Stimulated activated CD4-positive, alpha-beta T cell treated with anti-CD3 and anti-CD28 coated beads, Interleukin-4, amount 100 ng/mL, for 24 hours (primary cell): ENCODE measurements around the gene ZNF512B.
"Not testable (repeated sequence)": the region's sequence is repeated elsewhere in the genome, so short reads cannot be mapped to it uniquely, and the experiment has no call there.

Source experiments
- DNase-seq: peaks from one replicate; pipeline ENCODE4 v3.0.0-alpha.2; 2020

The ZNF512B gene

GRCh38 chr20:63961664-63962425 lies 7.9 kb downstream of the ZNF512B start:
- DNase-seq = no peak

- not testable (repeated sequence) for DNase-seq
Observed at GRCh38 chr20:63960654-63961621, 8.8 kb downstream of the ZNF512B start.

- DNase-seq = no peak
Observed at GRCh38 chr20:63959699-63960075, 10.0 kb downstream of the ZNF512B start.

- no peak for DNase-seq
Observed at GRCh38 chr20:63958964-63959698, 10.6 kb downstream of the ZNF512B start.

- no peak for DNase-seq
Observed at GRCh38 chr20:63958471-63958870, 11.3 kb downstream of the ZNF512B start.

GRCh38 chr20:63957690-63958441 lies 11.9 kb downstream of the ZNF512B start:
- peak; percentile 54 for DNase-seq

- DNase-seq = peak; percentile 77
Observed at GRCh38 chr20:63957004-63957689, 12.6 kb downstream of the ZNF512B start.

GRCh38 chr20:63956664-63957003 lies 13.1 kb downstream of the ZNF512B start:
- no peak for DNase-seq

- DNase-seq = peak; percentile 89
Observed at GRCh38 chr20:63955827-63956663, 13.7 kb downstream of the ZNF512B start, which contains the start of gene UCKL1. TSS of gene UCKL1 (minus strand) at chr20:63956416. CDS start at chr20:63956372, 44 bp downstream.

GRCh38 chr20:63955281-63955826 lies 14.4 kb downstream of the ZNF512B start:
- DNase-seq = peak; percentile 33

GRCh38 chr20:63953764-63954429 lies 15.8 kb downstream of the ZNF512B start:
- DNase-seq = no peak

- DNase-seq = no peak
Observed at GRCh38 chr20:63952769-63953168, 17.0 kb downstream of the ZNF512B start.

GRCh38 chr20:63952210-63952535 lies 17.6 kb downstream of the ZNF512B start:
- no peak for DNase-seq

GRCh38 chr20:63951398-63952209 lies 18.1 kb downstream of the ZNF512B start:
- DNase-seq = no peak

- DNase-seq = no peak
Observed at GRCh38 chr20:63950701-63951397, 18.9 kb downstream of the ZNF512B start.

GRCh38 chr20:63947638-63948456 lies 21.9 kb downstream of the ZNF512B start:
- peak; percentile 39 for DNase-seq

GRCh38 chr20:63946986-63947637 lies 22.6 kb downstream of the ZNF512B start:
- no peak for DNase-seq
